Measurements from ENCODE around the gene CDK2AP2.
A peak's percentile ranks its signal among the peaks of the same experiment; 100 is the strongest.
"Not testable (repeated sequence)": the region's sequence is repeated elsewhere in the genome, so short reads cannot be mapped to it uniquely, and the experiment has no call there.

The CDK2AP2 gene

DNA sequence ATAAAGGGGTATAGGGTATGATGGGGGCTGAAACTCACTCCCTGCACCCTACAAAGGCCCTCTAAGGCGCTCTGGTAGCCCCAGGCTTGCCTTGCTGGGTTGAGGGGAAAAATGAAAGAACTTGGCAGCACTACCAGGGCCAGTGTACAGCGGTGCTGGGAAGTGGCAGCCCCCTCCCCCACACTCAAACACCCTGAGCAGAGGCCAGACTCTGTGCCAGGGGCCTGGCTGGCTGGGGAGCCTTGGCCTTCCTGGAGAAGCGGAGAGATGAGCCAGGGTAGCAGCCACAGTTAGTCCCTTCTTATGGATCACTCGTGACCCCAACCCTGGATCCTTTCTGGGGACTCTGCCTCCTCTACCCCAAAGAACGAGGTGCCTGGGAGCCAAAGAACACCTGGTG is 41.6 kb downstream of the CDK2AP2 start:
- no peak for DNase-seq (ENCODE audit: low read depth in 2 of 2)

DNA sequence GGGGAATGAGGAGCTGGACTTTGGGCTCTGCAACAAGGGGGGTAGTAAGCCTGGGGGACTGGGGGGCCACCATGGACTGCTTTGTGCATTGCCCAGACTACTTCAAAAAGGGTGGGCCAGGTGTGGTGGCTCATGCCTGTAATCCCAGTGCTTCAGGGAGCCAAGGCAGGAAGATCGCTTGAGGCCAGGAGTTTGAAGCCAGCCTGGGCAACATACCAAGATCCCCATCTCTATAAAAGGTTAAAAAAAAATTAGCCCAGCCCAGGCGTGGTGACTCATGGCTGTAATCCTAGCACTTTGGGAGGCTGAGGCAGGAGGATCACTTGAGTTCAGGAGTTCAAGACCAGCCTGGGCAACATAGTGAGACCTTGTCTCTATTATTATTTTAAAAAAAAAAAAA is 42.4 kb downstream of the CDK2AP2 start:
- not testable (repeated sequence) for DNase-seq (ENCODE audit: low read depth in 2 of 2)

GRCh38 chr11:67465189-67465510 is 42.8 kb downstream of the CDK2AP2 start:
- DNase-seq (ENCODE audit: low read depth in 2 of 2), result no peak

GRCh38 chr11:67464411-67465188 is 43.4 kb downstream of the CDK2AP2 start:
- DNase-seq (ENCODE audit: low read depth in 2 of 2), result peak in 1 of 2 experiments; percentile 15

GRCh38 chr11:67463680-67464410 is 44.1 kb downstream of the CDK2AP2 start:
- DNase-seq (ENCODE audit: low read depth in 2 of 2), result no peak

- DNase-seq (ENCODE audit: low read depth in 2 of 2), result no peak
These were observed 44.8 kb downstream of the CDK2AP2 start for GRCh38 chr11:67463186-67463585.

DNA sequence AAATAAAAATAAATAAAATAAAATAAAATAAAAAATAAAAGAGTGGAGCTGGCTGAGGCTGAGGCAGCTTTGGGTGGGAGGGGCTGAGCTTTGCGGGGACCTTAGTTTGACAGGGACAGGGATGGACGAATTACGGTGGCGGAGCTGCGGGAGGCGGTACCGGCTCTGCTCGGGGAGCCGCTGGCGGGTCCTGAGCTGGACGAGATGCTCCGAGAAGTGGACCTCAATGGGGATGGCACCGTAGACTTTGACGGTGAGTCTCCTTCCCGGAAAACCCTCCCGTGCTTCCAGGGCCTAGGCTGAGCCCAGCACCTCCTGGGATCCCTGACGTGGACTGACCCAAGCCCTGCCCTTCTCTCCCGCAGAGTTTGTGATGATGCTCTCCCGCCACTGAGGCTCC is 49.7 kb downstream of the CDK2AP2 start:
- DNase-seq (ENCODE audit: low read depth in 2 of 2), result no peak

- no peak for DNase-seq (ENCODE audit: low read depth in 2 of 2)
These were observed 50.5 kb downstream of the CDK2AP2 start for GRCh38 chr11:67457453-67457852.

All from fibroblast of skin of left biceps (primary cell).